GM18867 (cell line): Measurements from ENCODE around the gene ATF1.
"Not testable (repeated sequence)": the region's sequence is repeated elsewhere in the genome, so short reads cannot be mapped to it uniquely, and the experiment has no call there.

Experiments used
- ATAC-seq: cut with Tn5 transposase; IDR thresholded peaks from one replicate; pipeline ENCODE4 v1.9.1; 2021; ENCODE audit warnings: mild to moderate bottlenecking, moderate library complexity; ENCODE audit not compliant: unreplicated experiment

Gene ATF1

DNA sequence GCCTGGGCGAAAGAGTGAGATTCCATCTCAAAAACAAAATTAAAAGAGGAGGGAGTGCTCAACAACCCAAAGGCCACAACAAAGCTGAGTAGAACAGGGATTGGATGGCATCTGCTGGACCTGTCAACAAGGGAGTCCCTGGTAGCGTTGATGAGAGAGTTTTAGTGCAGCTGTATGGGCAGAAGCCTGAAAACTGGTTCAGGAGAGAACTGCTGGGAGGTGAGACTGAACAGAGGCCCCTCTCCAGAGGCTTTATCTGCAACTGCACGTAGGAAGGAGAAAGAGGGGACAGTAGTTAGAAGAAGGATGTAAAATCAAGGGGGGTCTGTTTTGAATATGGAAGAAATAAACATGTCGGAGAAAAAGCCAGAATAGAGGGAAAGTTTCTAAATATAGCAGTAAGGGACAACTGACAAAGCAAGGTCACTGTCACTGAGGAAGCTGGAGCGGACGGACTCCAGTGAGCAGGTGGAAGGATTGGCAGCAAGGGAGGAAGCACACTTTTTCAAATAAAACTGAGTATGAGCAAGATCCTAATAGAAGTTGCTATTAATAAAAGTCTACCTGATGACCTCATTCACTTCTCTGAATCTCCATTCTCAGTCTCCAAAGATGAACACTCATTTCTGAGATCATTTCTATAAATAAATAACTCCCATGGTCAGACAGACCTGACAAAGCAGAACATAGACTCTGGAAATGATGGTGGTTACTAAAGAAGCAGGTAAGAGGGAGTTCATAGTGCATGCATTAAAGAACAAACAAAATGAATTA is 11.8 kb upstream of the ATF1 start:
- ATAC-seq, result no peak

DNA sequence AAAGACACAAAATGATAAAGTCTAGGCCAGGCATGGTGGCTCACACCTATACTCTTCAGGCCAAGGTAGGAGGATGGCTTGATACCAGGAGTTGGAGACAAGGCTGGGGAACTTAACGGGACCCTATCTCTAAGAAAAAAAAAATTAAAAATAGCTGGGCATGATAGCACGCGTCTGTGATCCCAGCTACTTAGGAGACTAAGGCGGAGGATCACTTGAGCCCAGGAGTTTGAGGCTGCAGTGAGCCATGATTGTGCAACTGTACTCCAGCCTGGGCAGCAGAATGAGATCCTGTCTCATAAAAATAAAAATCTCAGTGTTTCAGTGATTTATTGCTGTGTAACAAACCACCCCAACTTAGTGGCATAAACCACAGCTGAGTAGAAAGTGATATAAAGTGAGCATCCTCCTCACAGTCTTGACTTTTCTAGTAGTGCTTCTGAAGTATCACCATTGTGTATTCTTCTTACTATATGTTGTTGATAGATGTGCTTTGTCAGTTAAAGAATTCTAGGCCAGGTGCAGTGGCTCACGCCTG is 10.6 kb upstream of the ATF1 start:
- no peak for ATAC-seq

DNA sequence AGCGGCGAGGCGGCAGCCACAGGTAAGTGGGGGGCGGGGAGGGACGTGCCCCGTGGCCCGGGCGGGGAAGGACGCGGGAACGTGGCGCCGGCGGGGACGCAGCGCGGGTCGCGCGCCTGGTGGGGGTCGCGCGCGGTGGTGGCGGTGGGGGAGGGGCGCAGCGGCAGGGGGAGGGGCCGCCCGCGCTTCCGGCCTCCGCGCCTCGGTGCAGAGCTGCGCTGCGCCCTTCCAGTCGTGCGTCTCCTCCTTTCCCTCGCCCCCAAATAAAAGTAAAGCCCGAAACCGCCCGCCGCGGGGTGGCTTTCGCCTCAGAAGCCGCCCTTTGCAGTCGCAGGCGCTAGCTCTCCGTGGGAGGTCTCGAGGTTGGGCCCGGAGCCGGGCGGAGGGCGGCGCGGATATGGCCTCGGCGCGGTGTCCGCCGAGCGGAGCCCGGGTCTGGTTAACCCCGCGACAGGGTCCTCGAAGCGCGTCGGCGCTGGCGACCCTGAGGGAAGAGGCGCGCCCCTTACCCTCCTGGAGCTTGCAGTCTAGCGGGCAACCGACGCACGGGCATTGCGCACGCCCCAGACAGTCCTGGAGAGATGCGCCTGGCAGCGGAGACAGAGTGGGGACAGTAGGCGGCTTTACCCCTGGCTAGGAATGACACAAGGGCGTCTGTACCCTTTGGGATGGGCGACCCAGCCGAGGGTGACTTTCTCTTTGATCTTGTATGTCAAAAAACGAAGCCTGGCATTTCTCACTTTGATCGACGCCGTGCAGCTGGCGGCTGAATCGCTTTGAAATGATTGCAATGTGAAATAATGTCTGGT is 589 bp downstream of the ATF1 start:
- peak; percentile 51 for ATAC-seq

DNA sequence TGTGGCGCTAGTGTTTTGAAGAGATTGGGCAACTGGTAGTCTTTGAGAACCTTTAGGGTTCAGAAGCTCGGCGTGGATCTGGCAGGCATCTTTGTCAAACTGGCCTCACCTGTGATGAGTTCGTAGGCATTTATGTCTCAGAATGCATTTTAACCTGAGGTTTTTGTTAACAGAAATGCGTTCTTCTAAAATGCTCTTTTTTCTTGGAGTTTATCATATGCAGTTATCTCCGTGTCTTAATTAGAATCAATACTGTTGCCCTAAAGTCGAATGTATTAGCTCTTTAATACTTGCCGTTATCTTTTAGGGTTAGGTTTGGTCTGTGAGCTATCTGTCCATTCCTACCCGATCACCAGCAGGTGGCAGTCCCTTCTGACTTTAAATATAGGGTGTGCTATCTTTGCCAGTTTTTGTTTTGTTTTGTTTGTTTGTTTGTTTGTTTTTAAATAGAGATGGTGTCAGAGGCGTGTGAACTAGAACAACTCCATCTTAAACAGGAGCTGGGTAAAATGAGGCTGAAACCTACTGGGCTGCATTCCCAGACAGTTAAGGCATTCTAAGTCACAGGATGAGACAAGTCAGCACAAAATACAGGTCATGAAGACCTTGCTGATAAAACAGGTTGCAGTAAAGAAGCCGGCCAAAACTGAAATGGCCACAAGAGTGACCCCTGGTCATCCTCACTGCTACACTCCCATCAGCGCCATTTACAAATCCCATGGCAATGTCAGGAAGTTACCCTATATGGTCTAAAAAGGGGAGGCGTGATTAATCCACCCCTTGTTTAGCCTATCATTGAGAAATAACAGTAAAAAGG is 1.4 kb downstream of the ATF1 start:
- ATAC-seq, result peak; percentile 34

DNA sequence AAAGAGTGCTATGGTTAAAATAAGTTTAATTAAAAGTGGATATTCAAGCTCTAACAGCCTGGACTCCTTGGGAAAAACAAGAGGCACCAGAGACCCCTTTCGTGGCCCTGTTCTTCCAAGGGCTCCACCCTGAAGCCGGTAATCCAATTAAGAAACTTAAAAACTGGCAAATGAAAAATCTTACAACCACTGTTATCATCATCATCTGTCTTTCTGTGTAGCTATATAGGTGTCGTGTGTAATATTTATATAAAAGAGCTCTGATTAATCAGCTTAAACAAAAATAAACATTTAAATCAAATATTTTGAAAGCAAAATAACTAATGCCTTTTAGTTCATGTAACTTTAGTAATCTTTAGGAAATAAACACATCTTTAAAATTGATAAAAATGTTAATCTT is 4.5 kb downstream of the ATF1 start:
- no peak for ATAC-seq

DNA sequence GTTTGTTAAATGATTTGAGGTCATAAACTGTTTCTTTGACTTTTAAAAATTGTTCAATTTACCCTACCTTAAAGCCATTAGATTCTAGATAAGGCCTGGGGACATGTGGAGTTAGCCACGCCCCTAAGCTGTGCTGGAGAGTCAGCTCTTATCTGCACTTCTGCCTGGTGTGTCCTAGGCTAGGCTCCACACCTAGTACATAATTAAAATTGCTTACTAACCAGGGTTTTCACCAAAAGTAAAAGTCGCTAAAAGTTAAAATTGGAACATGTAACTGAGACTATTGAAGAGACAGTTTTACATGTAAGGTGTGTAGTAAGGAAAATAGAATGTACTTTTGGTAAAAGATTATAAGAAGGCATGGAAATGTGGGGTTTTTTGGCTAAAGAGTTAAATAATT is 4.9 kb downstream of the ATF1 start:
- not testable (repeated sequence) for ATAC-seq

DNA sequence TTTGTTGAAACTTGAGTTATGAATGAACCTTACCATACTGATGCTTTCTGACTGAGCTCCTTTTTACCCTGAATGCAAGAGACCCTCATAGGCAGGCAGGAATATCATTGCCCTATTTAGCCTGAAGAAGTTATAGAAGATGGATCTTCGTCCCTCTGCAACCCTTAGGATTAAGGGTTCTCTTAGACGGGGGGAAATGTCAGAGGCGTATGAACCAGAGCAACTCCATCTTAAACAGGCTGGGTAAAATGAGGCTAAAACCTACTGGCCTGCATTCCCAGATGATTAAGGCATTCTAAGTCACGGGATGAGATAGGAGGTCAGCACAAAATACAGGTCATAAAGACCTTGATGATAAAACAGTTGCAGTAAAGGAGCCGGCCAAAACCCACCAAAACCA is 7.5 kb downstream of the ATF1 start:
- ATAC-seq, result no peak

DNA sequence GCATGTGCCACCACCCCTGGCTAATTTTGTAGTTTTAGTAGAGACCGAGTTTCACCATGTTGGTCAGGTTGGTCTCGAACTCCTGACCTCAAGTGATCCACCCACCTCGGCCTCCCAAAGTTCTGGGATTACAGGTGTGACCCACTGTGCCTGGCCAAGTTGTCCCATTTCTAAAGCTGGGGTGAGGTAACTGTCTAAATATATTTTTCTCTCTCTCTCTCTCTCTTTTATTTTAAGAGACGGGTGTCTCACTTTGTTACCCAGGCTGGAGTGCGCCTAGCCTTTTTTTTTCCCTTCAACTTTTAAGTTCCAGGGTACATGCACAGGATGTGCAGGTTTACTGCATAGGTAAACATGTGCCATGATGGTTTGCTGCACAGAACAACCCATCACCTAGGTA is 8.6 kb downstream of the ATF1 start:
- no peak for ATAC-seq

DNA sequence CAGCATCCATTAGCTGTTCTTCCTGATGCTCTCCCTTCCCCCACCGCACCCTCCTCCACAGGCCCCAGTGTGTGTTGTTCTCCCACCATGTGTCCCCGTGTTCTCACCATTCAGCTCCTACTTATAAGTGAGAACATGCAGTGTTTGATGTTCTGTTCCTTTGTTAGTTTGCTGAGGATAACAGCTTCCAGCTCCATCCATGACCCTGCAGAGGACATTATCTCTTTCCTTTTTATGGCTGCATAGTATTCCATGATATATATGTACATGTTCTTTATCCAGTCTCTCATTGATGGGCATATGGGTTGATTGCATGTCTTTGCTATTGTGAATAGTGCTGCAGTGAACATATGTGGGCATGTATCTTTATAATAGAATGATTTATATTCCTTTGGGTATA is 9.0 kb downstream of the ATF1 start:
- ATAC-seq, result no peak

DNA sequence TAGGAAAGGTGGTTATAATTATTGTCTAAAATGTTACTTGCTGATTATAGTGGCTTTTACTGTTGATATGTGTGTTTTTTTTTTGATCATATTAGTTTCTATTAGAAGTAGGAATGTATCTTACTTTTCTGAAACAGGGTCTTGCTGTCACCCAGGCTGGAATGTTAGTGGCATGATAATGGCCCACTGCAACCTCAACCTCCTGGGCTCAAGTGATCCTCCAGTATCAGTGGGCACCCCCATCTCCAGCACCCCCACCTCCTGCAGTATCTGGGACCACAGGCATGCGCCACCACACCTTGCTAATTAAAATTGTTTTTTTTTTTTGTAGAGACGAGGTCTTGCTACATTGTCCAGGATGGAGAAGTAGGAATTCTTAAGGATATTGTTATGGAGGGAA is 11.3 kb downstream of the ATF1 start:
- ATAC-seq, result no peak

DNA sequence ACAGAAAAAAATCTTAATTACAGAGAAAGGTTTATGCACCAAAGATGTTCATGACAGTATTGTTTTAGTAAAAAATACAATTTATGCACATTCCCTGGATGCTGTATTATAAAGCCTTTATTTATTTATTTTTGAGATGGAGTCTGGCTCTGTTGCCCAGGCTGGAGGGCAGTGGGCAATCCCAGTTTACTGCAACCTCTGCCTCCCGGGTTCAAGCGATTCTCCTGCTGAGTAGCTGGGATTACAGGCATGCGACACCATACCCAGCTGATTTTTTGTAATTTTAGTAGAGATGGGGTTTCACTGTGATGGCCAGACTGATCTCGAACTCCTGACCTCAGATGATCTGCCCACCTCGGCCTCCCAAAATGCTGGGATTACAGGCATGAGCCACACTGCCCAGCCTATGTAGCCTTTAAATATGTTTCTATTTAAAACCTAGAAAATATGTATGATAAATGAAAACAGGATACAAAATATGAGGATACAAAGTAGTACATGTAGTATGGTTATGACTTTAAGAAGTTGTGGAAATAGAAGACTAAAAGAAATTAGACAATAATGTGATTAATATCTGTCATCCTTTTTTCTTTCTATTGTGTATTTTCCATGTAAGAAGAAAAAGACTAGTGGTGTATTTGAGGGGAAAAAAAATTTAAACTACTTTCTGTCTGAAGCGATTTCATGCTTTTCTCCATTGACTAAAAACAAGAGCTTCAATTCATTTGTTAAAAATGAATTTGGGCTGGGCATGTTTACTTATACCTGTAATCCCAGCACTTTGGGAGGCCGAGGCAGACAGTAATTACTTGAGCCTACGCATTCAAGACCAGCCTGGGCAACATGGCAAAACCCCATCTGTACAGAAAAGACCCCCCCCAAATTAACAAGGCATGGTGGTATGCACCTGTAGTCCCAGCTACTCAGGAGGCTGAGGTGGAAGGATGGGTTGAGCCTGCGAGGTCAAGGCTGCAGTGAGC is 13.1 kb downstream of the ATF1 start:
- no peak for ATAC-seq

DNA sequence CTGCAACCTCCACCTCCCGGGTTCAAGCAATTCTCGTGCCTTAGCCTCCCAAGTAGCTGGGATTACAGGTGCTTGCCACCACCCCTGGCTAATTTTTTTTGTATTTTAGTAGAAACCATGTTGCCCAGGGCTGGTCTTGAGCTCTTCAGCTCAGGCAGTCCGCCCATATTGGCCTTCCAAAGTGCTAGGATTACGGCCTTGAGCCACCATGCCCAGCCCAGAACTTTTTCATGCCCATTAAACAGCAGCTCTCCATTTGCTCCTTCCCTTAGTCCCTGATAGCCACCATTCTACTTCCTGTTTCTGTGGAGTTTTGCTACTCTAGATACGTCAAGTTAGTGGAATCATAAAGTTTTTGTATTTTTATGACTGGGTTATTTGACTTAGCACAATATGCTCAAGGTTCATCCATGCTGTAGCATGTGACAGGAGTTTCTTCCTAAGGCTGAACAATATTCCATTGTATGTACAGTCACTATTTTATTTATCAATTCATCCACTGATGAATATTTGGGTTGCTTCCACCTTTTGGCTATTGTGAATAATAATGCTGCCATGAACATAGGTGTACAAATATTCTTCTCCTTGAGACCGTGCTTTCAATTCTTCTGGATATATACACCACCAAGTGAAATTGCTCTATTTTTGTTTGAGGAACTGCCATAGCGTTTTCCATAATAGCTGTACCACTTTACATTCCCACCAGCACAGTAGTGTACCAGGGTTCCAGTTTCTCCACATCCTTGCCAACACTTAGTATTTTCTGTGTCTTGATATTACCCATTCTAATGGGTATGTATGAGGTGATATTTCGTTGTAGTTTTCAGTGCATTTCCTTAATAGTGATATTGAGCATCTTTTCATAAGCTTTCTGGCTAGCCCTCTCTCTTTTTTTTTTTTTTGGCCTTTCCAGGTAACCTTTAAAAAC is 15.0 kb downstream of the ATF1 start:
- ATAC-seq, result no peak

DNA sequence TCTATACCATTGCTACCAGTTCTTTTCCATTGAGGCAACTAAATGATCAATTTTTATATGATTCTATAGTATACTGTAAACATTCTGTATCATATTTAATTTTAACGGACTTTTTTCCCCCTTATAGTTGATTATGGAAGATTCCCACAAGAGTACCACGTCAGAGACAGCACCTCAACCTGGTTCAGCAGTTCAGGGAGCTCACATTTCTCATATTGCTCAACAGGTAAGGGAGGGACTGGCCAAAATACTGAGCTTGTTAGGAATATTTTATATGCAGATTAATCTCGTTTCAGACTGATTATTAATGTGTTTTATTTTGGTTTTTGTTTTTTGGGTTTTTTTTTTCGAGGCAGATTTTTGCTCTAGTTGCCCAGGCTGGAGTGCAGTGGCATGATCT is 16.1 kb downstream of the ATF1 start:
- no peak for ATAC-seq

DNA sequence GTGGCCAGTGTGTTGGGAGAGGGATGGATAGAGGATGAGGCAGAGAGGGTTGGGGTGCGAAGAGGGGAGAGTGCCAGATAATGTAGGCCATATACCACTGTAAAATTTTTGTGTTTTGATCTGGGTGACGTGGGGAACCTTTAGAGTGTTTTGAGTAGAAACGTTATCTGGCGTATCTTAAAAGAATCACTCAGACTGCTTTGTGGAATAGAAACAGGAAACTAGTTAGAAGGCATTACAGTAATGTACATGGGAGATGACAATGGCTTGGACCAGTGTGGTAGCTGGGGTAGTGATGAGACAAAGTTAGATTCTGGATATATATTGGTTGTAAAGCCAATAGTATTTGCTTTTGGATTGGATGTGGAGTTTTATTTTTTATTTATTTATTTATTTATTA is 20.6 kb downstream of the ATF1 start:
- ATAC-seq, result no peak

DNA sequence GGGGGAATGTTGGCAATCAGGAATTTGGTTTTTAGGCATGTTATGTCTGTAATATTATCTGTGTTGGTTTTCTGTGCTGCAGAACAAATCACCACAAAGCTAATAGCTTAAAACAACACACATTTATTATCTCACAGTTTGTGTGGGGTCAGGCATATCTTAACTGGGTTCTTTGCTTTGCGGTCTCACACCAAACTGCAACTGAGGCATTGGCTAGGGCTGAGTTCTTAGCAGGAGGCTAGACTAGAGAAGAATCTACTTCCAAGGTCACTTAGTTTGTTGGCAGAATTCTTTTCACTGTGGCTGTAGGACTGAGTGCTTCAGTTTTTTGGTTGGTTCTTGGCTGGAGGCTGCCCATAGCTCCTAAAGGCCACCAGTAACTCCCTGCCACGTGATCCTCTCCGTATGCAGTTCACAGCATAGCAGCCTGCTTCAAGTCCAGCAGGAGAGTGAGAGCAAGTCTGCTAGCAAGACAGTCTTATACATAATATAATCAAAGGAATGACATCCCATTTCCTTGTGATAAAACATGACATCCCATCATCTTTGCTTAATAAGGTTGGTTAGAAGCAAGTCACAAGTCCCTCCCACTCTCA is 21.6 kb downstream of the ATF1 start:
- ATAC-seq, result no peak

DNA sequence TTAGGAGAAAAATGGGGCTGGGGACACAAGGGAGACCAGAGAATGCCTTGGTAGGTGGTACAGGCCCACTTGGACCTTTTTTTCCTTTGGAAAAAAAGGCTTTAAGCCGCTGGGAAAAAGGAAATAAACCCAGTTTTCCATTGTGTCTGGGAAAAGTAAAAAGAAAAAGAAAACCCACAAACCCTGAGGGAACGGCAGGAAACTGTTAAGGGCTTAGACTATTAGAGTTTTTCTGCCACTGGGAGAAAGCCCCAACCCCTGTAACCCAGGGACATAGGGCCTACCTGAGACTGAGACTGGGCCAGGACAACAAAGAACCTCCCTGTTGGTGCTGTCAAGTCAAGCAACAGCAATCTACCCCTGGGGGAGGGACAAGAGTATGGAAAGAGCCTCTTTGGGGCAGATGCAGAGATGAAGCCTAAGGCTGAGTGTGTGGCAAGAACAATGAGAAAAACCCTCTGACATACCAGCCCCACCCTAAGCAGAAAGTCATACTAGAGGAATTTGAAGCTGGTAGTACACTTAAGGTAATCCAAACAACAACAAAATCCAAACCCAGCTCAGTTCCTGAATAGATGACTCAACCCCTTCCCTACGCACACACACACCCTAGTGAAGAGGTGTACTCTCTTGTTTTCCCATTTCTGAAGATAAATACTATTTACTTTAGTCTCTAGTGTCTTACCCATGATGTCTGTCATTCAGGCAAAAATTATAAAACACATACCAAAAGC is 22.8 kb downstream of the ATF1 start:
- ATAC-seq, result no peak

DNA sequence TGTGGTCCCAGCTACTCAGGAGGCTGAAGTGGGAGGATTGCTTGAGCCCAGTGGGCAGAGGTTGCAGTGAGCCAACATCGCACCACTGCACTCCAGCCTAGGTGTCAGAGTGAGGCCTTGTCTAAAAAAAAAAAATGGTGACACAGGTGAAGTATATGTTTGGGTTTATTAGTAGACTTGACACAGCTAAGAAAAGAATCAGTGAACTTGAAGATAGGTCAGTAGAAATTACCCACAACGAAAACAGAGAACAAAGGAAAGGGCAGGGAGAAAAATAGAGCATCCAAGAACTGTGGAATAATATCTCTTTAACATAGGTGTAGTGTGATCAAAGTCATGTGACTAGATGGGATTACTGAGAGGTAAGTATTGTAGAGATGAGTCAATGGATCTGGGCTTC is 23.7 kb downstream of the ATF1 start:
- no peak for ATAC-seq

DNA sequence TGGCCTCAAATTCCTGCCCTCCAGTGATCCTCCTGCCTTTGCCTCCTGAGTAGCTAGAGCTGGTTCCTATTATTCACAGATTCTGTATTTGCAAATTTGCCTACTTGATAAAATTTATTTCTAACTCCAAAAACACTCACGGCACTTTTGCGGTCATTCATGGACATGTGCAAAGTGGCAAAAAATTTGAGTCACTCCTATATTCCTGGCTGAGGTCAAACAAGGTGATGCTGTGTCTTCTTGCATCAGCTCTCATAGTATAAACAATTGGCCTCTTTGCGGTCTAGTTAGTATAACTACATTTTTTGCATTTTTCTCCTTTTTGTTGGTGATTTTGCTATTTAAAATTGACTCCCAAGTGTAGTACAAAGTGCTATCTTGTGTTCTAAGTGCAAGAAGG is 24.7 kb downstream of the ATF1 start:
- no peak for ATAC-seq
